OCI-LY1 (cell line): ENCODE results near the gene CEP112.

ENCODE experiments used
- H2AFZ ChIP-seq: fragments of 200-600 bp; sonication (generic), shearing (Covaris generic); 2 replicates; pipeline ENCODE4 v1.6.0; 2014; ENCODE audit warnings: antibody characterized with exemption, mild to moderate bottlenecking, low read length
- H3F3A ChIP-seq: fragments of 200-600 bp; sonication (generic), shearing (Covaris generic); 2 replicates; pipeline ENCODE4 v1.6.0; 2014; ENCODE audit warnings: mild to moderate bottlenecking, antibody characterized with exemption, low read length, moderate library complexity; ENCODE audit not compliant: insufficient read depth
- H3K27ac ChIP-seq: fragments of 200-600 bp; sonication (generic); 2 replicates; pipeline ENCODE4 v1.5.1; 2014; ENCODE audit warnings: low read length, mixed run types, mild to moderate bottlenecking, low read depth; ENCODE audit not compliant: poor library complexity, severe bottlenecking
- H3K27me3 ChIP-seq: fragments of 200-600 bp; sonication (generic); 2 replicates; pipeline ENCODE4 v1.6.0; 2014; ENCODE audit warnings: antibody characterized with exemption, mild to moderate bottlenecking, low read length, moderate library complexity; ENCODE audit not compliant: insufficient read depth
- H3K36me3 ChIP-seq: fragments of 200-600 bp; sonication (generic); 2 replicates; pipeline ENCODE4 v1.6.1; 2014; ENCODE audit warnings: mild to moderate bottlenecking, antibody characterized with exemption, low read length, moderate library complexity, mixed read lengths; ENCODE audit not compliant: insufficient read depth
- H3K4me1 ChIP-seq: fragments of 200-600 bp; sonication (generic); 2 replicates; pipeline ENCODE4 v1.5.1; 2014; ENCODE audit warnings: mild to moderate bottlenecking, low read length, moderate library complexity; ENCODE audit not compliant: insufficient read depth, severe bottlenecking
- H3K4me2 ChIP-seq: fragments of 200-600 bp; sonication (generic), shearing (Covaris generic); 2 replicates; pipeline ENCODE4 v1.6.1; 2014; ENCODE audit warnings: low read length
- H3K4me3 ChIP-seq: fragments of 200-600 bp; sonication (generic); 2 replicates; pipeline ENCODE4 v1.5.1; 2014; ENCODE audit warnings: low read length, low read depth, mild to moderate bottlenecking, mixed read lengths; ENCODE audit not compliant: poor library complexity, severe bottlenecking
- H3K79me2 ChIP-seq: fragments of 200-600 bp; shearing (Covaris generic); 2 replicates; pipeline ENCODE4 v1.6.1; 2016; ENCODE audit warnings: mixed run types, low read length, mixed read lengths; ENCODE audit not compliant: insufficient read depth
- H3K9ac ChIP-seq: fragments of 200-600 bp; sonication (generic), shearing (Covaris generic); 2 replicates; pipeline ENCODE4 v1.6.1; 2014; ENCODE audit warnings: mild to moderate bottlenecking, low read length, mixed read lengths
- H3K9me2 ChIP-seq: fragments of 200-600 bp; sonication (generic), shearing (Covaris generic); 2 replicates; pipeline ENCODE4 v1.6.1; 2014; ENCODE audit warnings: low read depth, mild to moderate bottlenecking, low read length, mixed read lengths
- H3K9me3 ChIP-seq: fragments of 200-600 bp; shearing (Covaris generic); 2 replicates; pipeline ENCODE4 v1.6.1; 2014; ENCODE audit warnings: low read length, mixed read lengths
- H4K20me1 ChIP-seq: fragments of 200-600 bp; sonication (generic), shearing (Covaris generic); 2 replicates; pipeline ENCODE4 v1.6.0; 2016; ENCODE audit warnings: mild to moderate bottlenecking, low read length; ENCODE audit not compliant: insufficient read depth
- CTCF ChIP-seq: fragments of 200-600 bp; sonication (generic), shearing (Covaris generic); IDR thresholded peaks from 2 replicates; pipeline ENCODE4 v1.5.1; 2017; ENCODE audit warnings: mild to moderate bottlenecking, antibody characterized with exemption, low read length, moderate library complexity, mixed read lengths
- EZH2 ChIP-seq: fragments of 200-600 bp; sonication (generic), shearing (Covaris generic); IDR thresholded peaks from 2 replicates; pipeline ENCODE4 v1.8.0; 2017; ENCODE audit warnings: borderline replicate concordance, mixed run types, mild to moderate bottlenecking, antibody characterized with exemption, low read length, moderate library complexity, mixed read lengths

Gene CEP112

GRCh38 chr17:66191593-66192377 lies at the start of gene CEP112:
Gene CEP112 (minus strand): TSS chr17:66192133.
- Histone ChIP-seq H3K27ac (peak within 1 kb of the TSS; percentile 58), H3K9me2 (no peaks in the 10 kb centered on the region), H4K20me1 (no peaks in the 10 kb centered on the region), H3K4me1 (peaks cover 35% of the 10 kb centered on the region), H3K9ac (peak within 1 kb of the TSS; percentile 68), H3K4me3 (peak within 1 kb of the TSS; percentile 70), H2AFZ (peak within 1 kb of the TSS; percentile 55), H3F3A (no peaks in the 10 kb centered on the region; the same call in 1 of the 2 replicates), H3K36me3 (no peaks in the 10 kb centered on the region), H3K9me3 (no peaks in the 10 kb centered on the region), H3K27me3 (no peaks in the 10 kb centered on the region), H3K79me2 (no peaks in the 10 kb centered on the region), H3K4me2 (peak within 1 kb of the TSS; percentile 83)
- TF ChIP-seq EZH2: no peak

- H3K79me2 ChIP-seq: no peaks in the 10 kb centered on the region
- no peak overlapping the region for H3K4me2 ChIP-seq
- H3K27me3 ChIP-seq: no peaks in the 10 kb centered on the region
- no peaks in the 10 kb centered on the region for H3K36me3 ChIP-seq
- no peak overlapping the region for H3K27ac ChIP-seq
- no peaks in the 10 kb centered on the region for H3F3A ChIP-seq
- H3K4me1 ChIP-seq: no peaks in the 10 kb centered on the region
- TF ChIP-seq EZH2 (no peak), CTCF (no peak)
- no peak overlapping the region for H3K9ac ChIP-seq
- no peak overlapping the region for H2AFZ ChIP-seq
- no peaks in the 10 kb centered on the region for H3K9me2 ChIP-seq
- H3K9me3 ChIP-seq: no peaks in the 10 kb centered on the region
- H3K4me3 ChIP-seq: no peak overlapping the region
- H4K20me1 ChIP-seq: no peaks in the 10 kb centered on the region
Observed at GRCh38 chr17:66240630-66241029, 48.7 kb upstream of the CEP112 start.

- H2AFZ ChIP-seq: no peak overlapping the region
- H4K20me1 ChIP-seq: no peaks in the 10 kb centered on the region
- H3K4me1 ChIP-seq: no peaks in the 10 kb centered on the region
- no peaks in the 10 kb centered on the region for H3K9me3 ChIP-seq
- H3K9ac ChIP-seq: no peak overlapping the region
- H3K36me3 ChIP-seq: no peaks in the 10 kb centered on the region
- TF ChIP-seq EZH2: no peak
- TF ChIP-seq CTCF: no peak
- no peaks in the 10 kb centered on the region for H3K9me2 ChIP-seq
- no peaks in the 10 kb centered on the region for H3F3A ChIP-seq
- H3K79me2 ChIP-seq: no peaks in the 10 kb centered on the region
- no peak overlapping the region for H3K27ac ChIP-seq
- no peaks in the 10 kb centered on the region for H3K27me3 ChIP-seq
- H3K4me3 ChIP-seq: no peak overlapping the region
- no peak overlapping the region for H3K4me2 ChIP-seq
Observed at GRCh38 chr17:66240013-66240412, 48.1 kb upstream of the CEP112 start.
